Fibroblast of lung (primary cell): Measurements from ENCODE around the gene TMEM176B.
A peak's percentile ranks its signal among the peaks of the same experiment; 100 is the strongest.

Source experiments
- EZH2 ChIP-seq: IDR thresholded peaks from 2 replicates; pipeline ENCODE4 v1.5.1; 2012; ENCODE audit warnings: low read length, control low read depth, mild to moderate bottlenecking; ENCODE audit errors: missing control alignments
- TF ChIP-seq, protein P1 (sequence below), 2 donors: IDR thresholded peaks in 1 of 2; conservative IDR thresholded peaks in 1 of 2; 1 replicate in 1 of 2; 2 replicates in 1 of 2; pipeline ENCODE4 v1.5.1; 2011 to 2012; ENCODE audit warnings: low read length in 2 of 2, control low read depth in 1 of 2, inconsistent platforms in 1 of 2, low read depth in 1 of 2, mild to moderate bottlenecking in 1 of 2

GRCh38 chr7:150799741-150800580, at the start of gene TMEM176B:
- TF ChIP-seq, protein P1, sequence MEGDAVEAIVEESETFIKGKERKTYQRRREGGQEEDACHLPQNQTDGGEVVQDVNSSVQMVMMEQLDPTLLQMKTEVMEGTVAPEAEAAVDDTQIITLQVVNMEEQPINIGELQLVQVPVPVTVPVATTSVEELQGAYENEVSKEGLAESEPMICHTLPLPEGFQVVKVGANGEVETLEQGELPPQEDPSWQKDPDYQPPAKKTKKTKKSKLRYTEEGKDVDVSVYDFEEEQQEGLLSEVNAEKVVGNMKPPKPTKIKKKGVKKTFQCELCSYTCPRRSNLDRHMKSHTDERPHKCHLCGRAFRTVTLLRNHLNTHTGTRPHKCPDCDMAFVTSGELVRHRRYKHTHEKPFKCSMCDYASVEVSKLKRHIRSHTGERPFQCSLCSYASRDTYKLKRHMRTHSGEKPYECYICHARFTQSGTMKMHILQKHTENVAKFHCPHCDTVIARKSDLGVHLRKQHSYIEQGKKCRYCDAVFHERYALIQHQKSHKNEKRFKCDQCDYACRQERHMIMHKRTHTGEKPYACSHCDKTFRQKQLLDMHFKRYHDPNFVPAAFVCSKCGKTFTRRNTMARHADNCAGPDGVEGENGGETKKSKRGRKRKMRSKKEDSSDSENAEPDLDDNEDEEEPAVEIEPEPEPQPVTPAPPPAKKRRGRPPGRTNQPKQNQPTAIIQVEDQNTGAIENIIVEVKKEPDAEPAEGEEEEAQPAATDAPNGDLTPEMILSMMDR (conservative IDR thresholded peaks at IDR 0.05 in 1 of 2, IDR thresholded peaks at IDR 0.05 in 1 of 2; ENCODE audit: low read depth in 1 of 2, low read length in 2 of 2) = no peak
- peak; percentile 56 for TF ChIP-seq EZH2
